SK-N-SH treated with all-trans-retinoic acid at 6 μM for 48 hours (cell line): ENCODE measurements around the gene PGK1.

ENCODE experiments used
- ATAC-seq: fragments of 200-7000 bp; cut with Tn5 transposase; 3 replicates; pipeline ENCODE4 v1.9.1; 2020; ENCODE audit warnings: mild to moderate bottlenecking, moderate library complexity
- ARNTL ChIP-seq: fragments of 450-650 bp; formaldehyde crosslinking; IDR thresholded peaks from 2 replicates; pipeline ENCODE4 v1.5.0; 2020; ENCODE audit warnings: low read depth, mild to moderate bottlenecking, moderate library complexity, borderline replicate concordance
- BACH2 ChIP-seq: fragments of 250-450 bp; sonication (Bioruptor Pico); IDR thresholded peaks from 2 replicates; pipeline ENCODE4 v1.9.0; 2021; ENCODE audit warnings: mild to moderate bottlenecking, borderline replicate concordance
- CREB5 ChIP-seq: fragments of 250-450 bp; sonication (Bioruptor Pico); IDR thresholded peaks from 2 replicates; pipeline ENCODE4 v1.5.1; 2020; ENCODE audit warnings: low read depth, mild to moderate bottlenecking, moderate library complexity
- CSRNP3 ChIP-seq: fragments of 250-450 bp; sonication (Bioruptor Pico); IDR thresholded peaks from 2 replicates; pipeline ENCODE4 v1.5.1; 2021; ENCODE audit warnings: mild to moderate bottlenecking, moderate library complexity
- GLIS3 ChIP-seq: fragments of 250-450 bp; sonication (Bioruptor Pico); IDR thresholded peaks from 2 replicates; pipeline ENCODE4 v1.5.0; 2020; ENCODE audit warnings: mild to moderate bottlenecking, moderate library complexity
- ISL1 ChIP-seq: fragments of 250-450 bp; sonication (Bioruptor Pico); IDR thresholded peaks from 2 replicates; pipeline ENCODE4 v2.1.2; 2022; ENCODE audit warnings: mild to moderate bottlenecking, moderate library complexity
- OSR1 ChIP-seq: fragments of 250-450 bp; sonication (Bioruptor Pico); IDR thresholded peaks from 2 replicates; pipeline ENCODE4 v1.8.0; 2022; ENCODE audit warnings: moderate library complexity, mild to moderate bottlenecking, inconsistent platforms
- POU6F1 ChIP-seq: fragments of 250-450 bp; sonication (Bioruptor Pico); IDR thresholded peaks from 2 replicates; pipeline ENCODE4 v1.8.0; 2021; ENCODE audit warnings: low read depth, mild to moderate bottlenecking, moderate library complexity, borderline replicate concordance
- PPARA ChIP-seq: fragments of 250-450 bp; sonication (Bioruptor Pico); IDR thresholded peaks from 2 replicates; pipeline ENCODE4 v1.5.0; 2020; ENCODE audit warnings: mild to moderate bottlenecking, borderline replicate concordance
- ZFP3 ChIP-seq: fragments of 250-450 bp; sonication (Bioruptor Pico); IDR thresholded peaks from 2 replicates; pipeline ENCODE4 v1.5.0; 2020; ENCODE audit warnings: mild to moderate bottlenecking, moderate library complexity
- ZFP30 ChIP-seq: fragments of 450-650 bp; formaldehyde crosslinking; IDR thresholded peaks from 2 replicates; pipeline ENCODE4 v1.5.0; 2022; ENCODE audit warnings: mild to moderate bottlenecking, moderate library complexity
- ZNF70 ChIP-seq: fragments of 450-650 bp; formaldehyde crosslinking; IDR thresholded peaks from 2 replicates; pipeline ENCODE4 v1.5.0; 2020; ENCODE audit warnings: mild to moderate bottlenecking, moderate library complexity
- ZNF8 ChIP-seq: fragments of 450-650 bp; formaldehyde crosslinking; IDR thresholded peaks from 2 replicates; pipeline ENCODE4 v1.5.0; 2020; ENCODE audit warnings: mild to moderate bottlenecking, moderate library complexity
- TF ChIP-seq, protein P1 (sequence below): fragments of 250-450 bp; sonication (Bioruptor Pico); IDR thresholded peaks from 2 replicates; pipeline ENCODE4 v1.8.0; 2020; ENCODE audit warnings: mild to moderate bottlenecking, moderate library complexity, borderline replicate concordance
- TF ChIP-seq, protein P2 (sequence below): fragments of 250-450 bp; sonication (Bioruptor Pico); IDR thresholded peaks from 2 replicates; pipeline ENCODE4 v1.5.0; 2020; ENCODE audit warnings: mild to moderate bottlenecking, moderate library complexity

Gene PGK1

GRCh38 chrX:78103623-78104446 lies at the start of gene PGK1:
Gene PGK1 (plus strand): TSS chrX:78104248. CDS start chrX:78104341, 93 bp downstream.
- TF ChIP-seq, protein P1, sequence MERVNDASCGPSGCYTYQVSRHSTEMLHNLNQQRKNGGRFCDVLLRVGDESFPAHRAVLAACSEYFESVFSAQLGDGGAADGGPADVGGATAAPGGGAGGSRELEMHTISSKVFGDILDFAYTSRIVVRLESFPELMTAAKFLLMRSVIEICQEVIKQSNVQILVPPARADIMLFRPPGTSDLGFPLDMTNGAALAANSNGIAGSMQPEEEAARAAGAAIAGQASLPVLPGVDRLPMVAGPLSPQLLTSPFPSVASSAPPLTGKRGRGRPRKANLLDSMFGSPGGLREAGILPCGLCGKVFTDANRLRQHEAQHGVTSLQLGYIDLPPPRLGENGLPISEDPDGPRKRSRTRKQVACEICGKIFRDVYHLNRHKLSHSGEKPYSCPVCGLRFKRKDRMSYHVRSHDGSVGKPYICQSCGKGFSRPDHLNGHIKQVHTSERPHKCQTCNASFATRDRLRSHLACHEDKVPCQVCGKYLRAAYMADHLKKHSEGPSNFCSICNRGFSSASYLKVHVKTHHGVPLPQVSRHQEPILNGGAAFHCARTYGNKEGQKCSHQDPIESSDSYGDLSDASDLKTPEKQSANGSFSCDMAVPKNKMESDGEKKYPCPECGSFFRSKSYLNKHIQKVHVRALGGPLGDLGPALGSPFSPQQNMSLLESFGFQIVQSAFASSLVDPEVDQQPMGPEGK, result no peak
- TF ChIP-seq, protein P2, sequence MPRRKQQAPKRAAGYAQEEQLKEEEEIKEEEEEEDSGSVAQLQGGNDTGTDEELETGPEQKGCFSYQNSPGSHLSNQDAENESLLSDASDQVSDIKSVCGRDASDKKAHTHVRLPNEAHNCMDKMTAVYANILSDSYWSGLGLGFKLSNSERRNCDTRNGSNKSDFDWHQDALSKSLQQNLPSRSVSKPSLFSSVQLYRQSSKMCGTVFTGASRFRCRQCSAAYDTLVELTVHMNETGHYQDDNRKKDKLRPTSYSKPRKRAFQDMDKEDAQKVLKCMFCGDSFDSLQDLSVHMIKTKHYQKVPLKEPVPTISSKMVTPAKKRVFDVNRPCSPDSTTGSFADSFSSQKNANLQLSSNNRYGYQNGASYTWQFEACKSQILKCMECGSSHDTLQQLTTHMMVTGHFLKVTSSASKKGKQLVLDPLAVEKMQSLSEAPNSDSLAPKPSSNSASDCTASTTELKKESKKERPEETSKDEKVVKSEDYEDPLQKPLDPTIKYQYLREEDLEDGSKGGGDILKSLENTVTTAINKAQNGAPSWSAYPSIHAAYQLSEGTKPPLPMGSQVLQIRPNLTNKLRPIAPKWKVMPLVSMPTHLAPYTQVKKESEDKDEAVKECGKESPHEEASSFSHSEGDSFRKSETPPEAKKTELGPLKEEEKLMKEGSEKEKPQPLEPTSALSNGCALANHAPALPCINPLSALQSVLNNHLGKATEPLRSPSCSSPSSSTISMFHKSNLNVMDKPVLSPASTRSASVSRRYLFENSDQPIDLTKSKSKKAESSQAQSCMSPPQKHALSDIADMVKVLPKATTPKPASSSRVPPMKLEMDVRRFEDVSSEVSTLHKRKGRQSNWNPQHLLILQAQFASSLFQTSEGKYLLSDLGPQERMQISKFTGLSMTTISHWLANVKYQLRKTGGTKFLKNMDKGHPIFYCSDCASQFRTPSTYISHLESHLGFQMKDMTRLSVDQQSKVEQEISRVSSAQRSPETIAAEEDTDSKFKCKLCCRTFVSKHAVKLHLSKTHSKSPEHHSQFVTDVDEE, result 0 out of 2 replicates have a peak, but pooled peaks have one; percentile 35
- ATAC-seq, result peak; percentile 97

DNA sequence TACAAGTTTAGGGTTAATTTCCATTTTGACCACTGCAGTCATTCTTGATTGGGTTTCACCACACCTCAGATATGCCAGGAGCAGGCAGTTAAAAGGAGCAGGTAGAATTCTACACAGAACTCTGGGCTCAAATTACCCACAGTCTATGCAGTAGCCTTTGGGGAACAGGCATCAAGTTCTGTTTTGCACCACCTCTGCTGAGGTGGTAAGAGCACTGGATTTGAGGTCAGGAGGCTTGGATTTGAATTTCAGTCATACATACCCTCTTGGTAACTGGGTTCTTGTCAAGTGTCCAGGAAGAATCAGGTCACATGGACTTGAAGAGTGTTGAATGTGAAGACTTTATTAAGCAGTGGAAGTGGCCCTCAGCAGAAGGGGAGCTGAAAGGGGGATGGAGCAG lies 40.4 kb upstream of the PGK1 start:
- no peak for TF ChIP-seq ZFP30 (CRISPR knock-in tag)
- TF ChIP-seq OSR1 (CRISPR knock-in tag), result no peak
- TF ChIP-seq BACH2, result no peak
- no peak for TF ChIP-seq ZNF8 (CRISPR knock-in tag)
- no peak for TF ChIP-seq ZNF70 (CRISPR knock-in tag)
- no peak for TF ChIP-seq ARNTL (CRISPR knock-in tag)
- no peak for TF ChIP-seq POU6F1
- TF ChIP-seq PPARA (CRISPR knock-in tag), result no peak
- TF ChIP-seq, protein P2, result no peak
- TF ChIP-seq ISL1 (CRISPR knock-in tag), result no peak
- TF ChIP-seq, all 23 proteins: peak for 0
- ATAC-seq, result no peak

DNA sequence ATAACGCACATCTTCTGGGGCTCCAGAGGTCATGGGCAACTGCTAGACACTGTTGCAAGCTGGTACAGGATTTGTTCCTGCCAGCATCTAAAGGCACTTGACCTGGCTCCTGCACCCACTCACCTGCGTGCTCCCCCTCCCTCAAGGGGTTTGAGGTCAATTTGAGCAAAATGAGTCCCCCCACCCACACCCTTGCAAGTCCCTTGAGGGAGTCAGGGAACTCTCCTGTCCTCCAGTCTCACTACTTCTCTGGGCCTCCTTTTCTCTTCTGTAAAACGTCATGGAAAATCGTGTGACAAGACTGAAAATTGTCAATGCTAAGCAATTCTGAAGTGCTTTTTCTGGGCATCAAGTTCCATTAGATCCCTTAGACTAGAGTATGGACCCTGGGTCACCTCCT lies 39.9 kb upstream of the PGK1 start:
- ATAC-seq, result no peak
- TF ChIP-seq CSRNP3 (CRISPR knock-in tag) (no peak), ZNF8 (CRISPR knock-in tag) (no peak), ZFP3 (no peak), OSR1 (CRISPR knock-in tag) (no peak), GLIS3 (CRISPR knock-in tag) (no peak), CREB5 (no peak)

DNA sequence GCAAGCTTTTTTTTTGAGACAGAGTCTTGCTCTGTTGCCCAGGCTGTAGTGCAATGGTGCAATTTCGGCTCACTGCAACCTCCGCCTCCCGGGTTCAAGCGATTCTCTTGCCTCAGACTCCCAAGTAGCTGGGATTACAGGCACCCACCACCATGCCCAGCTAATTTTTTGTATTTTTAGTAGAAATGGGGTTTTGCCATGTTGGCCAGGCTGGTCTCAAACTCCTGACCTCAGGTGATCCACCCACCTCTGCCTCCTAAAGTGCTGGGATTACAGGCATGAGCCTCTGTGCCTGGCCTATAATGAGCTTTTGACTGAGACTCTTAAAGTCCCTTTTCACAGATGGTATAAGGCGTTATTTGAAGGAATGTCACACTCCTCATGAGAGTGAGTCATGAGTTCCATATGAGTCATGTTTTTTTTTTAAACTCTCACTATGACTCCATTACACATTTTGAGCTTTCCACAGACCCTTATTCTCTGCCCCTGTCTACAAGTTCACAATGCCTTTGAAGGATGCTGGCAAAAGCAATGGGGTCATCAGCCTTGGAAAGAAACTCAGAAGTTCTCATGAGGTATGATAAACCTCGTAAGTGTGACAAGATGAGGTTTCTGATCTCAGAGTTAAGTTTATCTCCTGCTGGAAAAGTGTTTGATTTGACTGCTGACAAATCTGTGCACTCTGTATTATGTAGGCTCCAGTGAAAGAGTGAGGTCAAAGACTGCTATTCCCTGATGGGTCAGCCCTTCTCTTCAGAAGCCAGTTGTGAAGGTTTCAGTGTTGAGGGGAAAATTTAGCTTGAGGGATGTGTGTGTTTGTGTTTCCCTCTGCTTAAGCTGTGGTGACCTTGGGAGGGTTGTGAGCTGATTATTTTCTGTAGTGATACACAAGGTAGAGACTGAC lies 39.1 kb upstream of the PGK1 start:
- peak; percentile 79 for ATAC-seq
